KOPT-K1 (cell line): Measurements from ENCODE around the gene INSL3.

ENCODE experiments used
- H3K27ac ChIP-seq: fragments of 200-600 bp; sonication (generic); 2 replicates; pipeline ENCODE4 v1.5.1; 2016; ENCODE audit warnings: antibody characterized with exemption, mild to moderate bottlenecking, low read depth, low read length; ENCODE audit not compliant: poor library complexity, severe bottlenecking
- H3K36me3 ChIP-seq: fragments of 200-600 bp; sonication (generic); 2 replicates; pipeline ENCODE4 v1.5.1; 2017; ENCODE audit warnings: antibody characterized with exemption, mild to moderate bottlenecking, low read length, moderate library complexity; ENCODE audit not compliant: insufficient read depth
- H3K9me3 ChIP-seq: fragments of 200-600 bp; sonication (generic); 2 replicates; pipeline ENCODE4 v1.5.1; 2017; ENCODE audit warnings: antibody characterized with exemption, low read length, mild to moderate bottlenecking; ENCODE audit not compliant: insufficient read depth, poor library complexity, severe bottlenecking

INSL3 gene

DNA sequence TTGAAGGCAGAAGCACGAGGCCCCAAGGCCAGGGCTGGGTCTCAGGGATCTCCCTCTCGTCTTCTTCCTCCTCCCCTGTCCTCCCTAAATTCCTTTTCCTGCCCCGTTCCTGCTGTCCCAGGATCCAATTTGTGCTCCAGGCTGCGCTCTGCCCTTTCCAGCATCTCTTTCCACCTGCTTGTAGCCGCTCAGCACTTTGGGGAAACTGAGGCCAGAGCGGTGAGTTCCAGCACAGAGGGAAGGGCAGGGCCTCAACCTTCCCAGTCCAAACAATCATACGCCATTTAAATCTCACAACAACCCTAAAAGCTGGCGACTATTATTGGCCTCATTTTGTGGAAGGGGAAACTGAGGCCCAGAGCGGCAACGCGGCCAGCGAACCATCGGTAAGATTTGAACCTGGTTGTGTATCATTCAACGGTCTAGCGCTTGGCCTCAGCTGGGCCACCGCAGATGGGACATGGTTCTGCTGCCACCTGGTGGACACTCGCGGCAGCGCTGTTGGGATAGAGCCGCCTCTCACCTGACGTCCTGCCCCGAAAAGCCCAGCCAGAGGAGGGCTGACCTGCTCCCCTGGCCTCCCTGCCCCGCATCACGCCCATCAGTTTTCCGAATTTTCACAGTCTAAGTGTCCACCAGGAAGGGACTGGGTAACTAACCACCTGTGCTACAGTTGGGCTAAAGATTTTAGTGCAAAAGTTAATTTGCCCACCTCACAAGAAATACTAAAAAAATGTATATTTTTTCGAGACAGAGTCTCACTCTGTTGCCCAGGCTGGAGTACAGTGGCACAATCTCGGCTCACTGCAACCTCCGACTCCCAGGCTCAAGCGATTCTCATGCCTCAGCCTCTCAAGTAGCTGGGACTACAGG, 34.2 kb upstream of the INSL3 start:
- Histone ChIP-seq H3K27ac (no peak overlapping the region), H3K36me3 (peaks cover 5% of the 10 kb centered on the region), H3K9me3 (no peaks in the 10 kb centered on the region)

DNA sequence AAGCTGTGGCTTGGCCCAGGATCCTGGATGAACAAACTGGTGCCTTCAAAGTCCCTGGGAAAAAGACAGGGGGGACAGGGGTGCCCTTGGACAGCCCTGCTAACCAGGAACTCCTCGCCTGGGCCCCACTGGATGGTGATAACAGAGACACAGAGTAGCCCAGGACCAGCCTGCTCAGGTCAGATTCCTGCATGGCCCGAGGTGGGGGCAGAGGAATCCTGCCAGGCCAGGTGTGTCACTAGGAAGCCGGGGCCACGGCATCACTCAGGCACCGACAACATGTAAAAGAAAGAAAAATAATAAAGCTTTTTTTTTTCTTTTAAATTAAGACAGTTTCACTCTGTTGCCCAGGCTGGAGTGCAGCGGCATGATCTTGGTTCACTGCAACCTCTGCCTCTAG, 32.7 kb upstream of the INSL3 start:
- Histone ChIP-seq H3K36me3 (no peaks in the 10 kb centered on the region), H3K9me3 (no peaks in the 10 kb centered on the region), H3K27ac (no peak overlapping the region)

DNA sequence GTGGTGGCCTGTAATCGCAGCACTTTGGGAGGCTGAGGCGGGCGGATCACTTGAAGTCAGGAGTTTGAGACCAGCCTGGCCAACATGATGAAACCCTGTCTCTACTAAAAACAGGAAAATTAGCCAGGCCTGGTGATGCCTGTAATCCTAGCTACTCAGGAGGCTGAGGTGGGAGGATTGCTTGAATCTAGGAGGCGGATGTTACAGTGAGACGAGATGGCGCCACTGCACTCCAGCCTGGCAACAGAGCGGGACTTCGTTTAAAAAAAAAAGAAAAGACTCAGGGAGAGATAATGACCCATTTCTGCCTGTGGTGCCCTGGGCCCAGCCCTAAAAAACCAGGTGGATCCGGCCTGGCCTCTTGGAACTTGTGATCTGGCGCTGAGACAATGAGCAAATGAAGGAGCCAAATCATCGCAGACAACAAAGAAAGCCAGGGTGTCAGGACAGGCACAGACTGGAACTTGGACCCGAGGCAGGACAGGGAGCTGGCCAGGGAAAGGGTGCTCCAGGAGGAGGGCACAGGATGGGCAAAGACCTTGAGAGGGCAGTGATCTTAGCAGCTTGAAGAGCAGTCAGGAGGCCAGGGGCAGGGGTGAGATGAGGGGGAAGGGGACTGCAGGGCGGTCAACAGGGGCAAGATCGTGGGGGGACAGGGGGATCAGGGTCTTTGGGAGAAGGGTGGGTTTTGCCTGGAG, 27.4 kb upstream of the INSL3 start:
- Histone ChIP-seq H3K36me3 (peaks cover 1% of the 10 kb centered on the region; the same call in 1 of the 2 replicates), H3K27ac (peak overlapping the region; percentile 84), H3K9me3 (no peaks in the 10 kb centered on the region)

DNA sequence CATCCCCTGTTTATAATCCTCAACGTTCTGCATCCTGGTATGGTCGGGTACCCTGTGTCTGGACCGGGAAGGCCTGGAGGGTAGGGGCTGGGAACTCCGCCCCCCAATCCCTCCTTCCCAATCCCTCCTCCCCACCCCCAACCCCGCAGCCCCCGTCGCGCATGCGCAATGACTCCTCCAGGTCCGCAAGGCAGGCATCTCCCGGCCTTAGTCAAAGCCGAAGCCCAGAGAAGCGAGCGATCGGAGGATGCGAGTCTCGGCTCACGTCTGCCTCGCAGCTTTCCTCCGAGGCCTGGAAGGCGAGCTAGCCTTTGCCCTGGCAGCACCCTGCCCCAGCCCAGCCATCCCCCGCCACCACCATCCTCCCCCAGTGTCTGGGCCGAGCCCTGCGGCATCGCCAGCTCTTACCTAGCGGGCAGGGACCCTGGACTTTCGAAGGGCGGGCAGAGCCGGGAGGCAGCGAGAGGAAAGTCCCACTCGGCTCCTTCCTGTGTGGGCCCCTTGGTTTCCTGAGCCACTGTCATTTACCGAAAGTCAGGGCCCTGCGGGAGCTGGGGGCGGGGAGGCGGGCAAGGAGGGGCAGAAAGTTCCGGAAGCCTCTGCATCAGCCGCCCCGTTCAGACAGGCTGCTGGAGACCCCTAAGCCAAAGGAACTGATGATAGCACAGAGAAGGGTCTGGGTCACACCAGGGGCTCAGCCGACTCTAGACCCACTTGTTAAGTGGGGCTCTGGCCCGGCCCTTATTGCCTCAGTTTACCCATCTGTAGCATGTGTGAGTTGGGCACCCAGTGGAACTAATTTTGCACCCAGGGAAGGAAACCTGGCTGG, 26.4 kb upstream of the INSL3 start, which contains the start of gene JAK3:
TSS of gene JAK3 (minus strand) at position 445 of the 829 bp plus-strand sequence. CDS start 3,565 bp downstream, outside the sequence.
- peaks cover 10% of the 10 kb centered on the region; the same call in 1 of the 2 replicates for H3K36me3 ChIP-seq
- no peaks in the 10 kb centered on the region for H3K9me3 ChIP-seq
- H3K27ac ChIP-seq = peak within 1 kb of the TSS; percentile 84

DNA sequence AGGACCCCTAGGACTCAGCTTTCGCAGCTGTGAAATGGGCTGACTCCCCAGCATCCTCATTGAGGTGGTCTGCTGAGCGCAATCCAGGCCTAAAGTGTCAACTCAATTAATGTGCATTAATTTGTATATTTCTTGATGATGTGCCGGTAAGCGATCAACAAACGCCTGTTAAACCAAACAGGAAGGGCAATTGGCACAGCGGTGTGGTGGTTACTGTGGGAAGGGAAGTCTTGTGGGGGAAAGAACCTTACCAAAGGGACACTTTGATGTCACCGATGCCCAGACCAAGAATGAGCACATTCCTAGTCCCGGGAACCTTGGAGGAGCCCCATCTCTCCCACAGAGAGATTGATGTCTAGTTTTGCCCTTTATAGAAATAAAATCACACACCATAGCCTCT, 24.8 kb upstream of the INSL3 start:
- H3K27ac ChIP-seq = no peak overlapping the region
- H3K36me3 ChIP-seq = peaks cover 24% of the 10 kb centered on the region; the same call in 1 of the 2 replicates
- H3K9me3 ChIP-seq = no peaks in the 10 kb centered on the region

DNA sequence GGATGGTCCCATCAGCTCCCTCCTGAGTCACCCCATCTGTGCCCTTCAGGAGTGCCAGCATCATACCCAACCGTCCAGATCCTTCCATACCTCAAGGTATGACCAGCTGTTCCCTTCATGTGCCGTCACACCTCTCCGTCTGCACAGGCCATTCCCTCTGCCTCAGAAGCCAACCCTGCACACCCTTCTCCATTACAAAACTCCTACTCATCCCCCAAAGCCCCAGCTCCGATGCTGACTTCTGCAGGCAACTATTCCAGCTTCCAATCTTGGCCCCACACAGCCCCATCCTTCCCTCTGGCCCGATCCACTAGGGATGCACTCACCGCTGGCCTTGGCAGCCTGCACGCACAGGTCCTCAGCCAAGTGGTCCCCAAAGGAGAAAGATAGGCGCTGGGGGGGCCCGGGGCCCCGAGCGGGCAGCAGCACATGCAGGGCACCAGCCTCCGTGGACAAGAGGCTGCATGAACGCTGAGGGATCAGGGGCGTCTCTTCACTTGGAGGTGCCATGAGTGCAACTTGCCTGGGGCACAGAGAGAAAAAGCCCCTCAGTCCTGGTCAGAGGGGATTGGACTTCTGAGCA, 22.7 kb upstream of the INSL3 start:
- H3K9me3 ChIP-seq = no peaks in the 10 kb centered on the region
- no peak overlapping the region for H3K27ac ChIP-seq
- peaks cover 42% of the 10 kb centered on the region; the same call in 1 of the 2 replicates for H3K36me3 ChIP-seq

DNA sequence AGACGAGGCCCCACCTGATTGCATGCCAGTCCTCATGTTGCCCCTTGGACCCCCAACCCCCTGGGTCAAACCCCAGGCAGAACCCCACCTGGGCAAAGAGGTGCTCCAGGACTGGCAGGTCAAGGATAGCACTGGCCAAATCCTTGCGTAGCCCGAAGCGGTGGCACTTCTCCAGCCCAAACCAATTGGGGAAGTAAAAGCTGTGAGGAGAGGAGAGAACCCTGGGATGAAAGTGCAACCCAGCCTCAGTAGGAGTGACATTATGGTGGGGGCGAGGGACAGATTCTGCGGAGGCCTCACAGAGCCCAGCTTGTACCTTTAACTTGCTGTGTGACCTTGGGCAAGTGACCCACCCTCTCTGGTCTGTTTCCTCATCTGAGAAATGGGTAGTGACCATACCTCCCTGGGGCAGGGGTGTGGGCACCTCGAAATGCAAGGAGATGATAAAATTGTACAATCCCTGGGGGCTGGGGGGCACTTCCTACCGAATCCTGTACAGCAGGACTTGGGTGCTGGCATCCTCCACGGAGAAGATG, 22.0 kb upstream of the INSL3 start:
- no peak overlapping the region for H3K27ac ChIP-seq

DNA sequence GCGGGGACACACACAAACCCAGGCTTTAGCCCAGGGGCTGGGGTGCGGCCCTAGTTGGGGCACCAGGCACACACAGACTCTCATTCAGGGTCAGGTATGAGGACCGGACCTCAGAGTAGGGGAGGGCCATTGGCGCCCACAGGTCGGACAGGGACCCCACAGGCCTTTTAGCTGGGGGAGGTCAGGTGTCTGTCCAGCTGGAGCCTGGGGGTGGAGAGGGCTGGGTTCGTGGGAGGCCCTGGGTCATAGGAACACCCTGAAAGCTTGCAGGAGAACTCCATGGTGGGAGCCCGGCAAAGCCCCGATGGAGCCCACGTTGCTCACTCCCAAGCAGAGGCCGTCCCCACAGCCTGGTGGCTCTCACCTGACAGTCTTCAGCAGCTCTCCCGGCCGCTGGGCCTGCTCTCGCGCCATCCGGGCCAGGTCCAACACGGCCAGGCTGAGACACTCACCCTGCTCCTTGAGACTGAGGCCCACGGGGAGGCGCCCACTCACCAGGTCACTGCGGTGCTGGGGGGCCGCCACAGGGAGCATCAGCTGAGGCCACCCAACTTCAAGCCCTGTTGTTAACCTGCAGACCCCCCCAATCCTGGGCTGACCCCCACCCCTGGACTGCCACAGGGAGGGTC, 21.5 kb upstream of the INSL3 start:
- H3K36me3 ChIP-seq = peaks cover 52% of the 10 kb centered on the region; the same call in 1 of the 2 replicates
- no peak overlapping the region for H3K27ac ChIP-seq
- H3K9me3 ChIP-seq = no peaks in the 10 kb centered on the region

More for the DNA sequence above, 22.0 kb upstream of the INSL3 start:
- Histone ChIP-seq H3K36me3 (peaks cover 46% of the 10 kb centered on the region; the same call in 1 of the 2 replicates), H3K9me3 (no peaks in the 10 kb centered on the region)

DNA sequence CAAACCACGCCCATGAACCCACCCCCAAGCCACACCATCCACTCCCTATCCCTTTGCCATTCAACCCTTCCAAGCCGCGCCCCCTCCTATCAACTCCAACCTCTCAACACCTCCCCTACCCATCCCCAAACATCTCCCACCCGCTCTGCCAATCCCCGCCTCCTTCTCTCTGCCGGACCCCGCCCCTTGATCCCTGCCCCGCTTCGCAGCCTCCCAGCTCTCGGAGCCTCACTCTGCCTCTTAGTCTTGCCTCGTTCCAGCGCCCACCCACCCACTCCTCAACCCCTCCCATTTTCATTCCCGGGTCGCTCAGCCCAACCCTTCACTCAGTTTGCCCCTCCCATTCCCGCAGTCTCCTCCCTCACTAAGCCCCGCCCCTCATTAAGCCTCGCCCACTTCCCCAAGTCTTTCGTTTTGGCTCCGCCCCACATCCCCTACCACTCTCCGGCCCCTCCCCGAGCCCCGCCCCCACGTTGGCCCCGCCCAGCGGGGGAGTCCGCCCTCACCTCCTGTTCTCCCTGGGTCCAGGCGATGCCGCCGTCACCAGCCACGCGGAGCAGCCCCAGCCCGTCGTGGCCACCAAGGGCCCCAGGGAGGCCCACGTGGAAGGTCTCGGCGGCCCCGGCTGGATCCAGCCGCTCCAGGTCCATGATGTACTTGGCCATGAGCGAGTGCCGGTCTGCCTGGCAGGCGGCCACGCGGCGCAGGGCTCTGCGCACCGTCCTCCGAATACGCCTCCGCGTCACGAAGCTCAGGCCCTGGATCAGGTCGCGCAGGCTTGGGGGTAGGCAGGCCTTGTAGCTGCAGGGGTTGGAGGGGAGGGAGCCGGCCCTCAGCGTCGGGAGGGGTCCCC, 20.7 kb upstream of the INSL3 start:
- H3K27ac ChIP-seq = no peak overlapping the region

DNA sequence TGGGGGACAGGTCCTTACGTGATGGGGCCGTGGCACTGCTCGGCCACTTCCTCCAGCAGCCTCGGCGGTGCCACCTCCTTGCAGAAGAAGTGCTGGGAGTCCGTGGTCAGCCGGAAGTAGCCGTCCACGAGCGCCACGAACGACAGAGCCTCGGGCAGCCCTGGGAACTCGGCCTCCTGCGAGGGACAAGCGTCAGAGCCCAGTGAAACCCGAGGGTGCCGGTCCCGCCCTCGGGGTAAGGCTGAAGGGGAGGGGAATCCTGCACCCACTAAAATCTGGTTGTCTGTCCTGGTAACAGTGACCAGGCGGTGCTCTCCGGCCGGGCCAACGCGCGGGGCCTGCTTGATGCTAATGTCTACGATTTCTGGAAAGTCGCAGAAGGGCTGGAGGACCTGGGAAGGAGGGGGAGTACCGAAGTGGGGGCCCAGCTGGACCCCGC, 20.1 kb upstream of the INSL3 start:
- no peaks in the 10 kb centered on the region for H3K9me3 ChIP-seq
- H3K27ac ChIP-seq = no peak overlapping the region
- peaks cover 54% of the 10 kb centered on the region; the same call in 1 of the 2 replicates for H3K36me3 ChIP-seq

More for the DNA sequence above, 20.7 kb upstream of the INSL3 start:
- no peaks in the 10 kb centered on the region for H3K9me3 ChIP-seq
- H3K36me3 ChIP-seq = peaks cover 54% of the 10 kb centered on the region; the same call in 1 of the 2 replicates

DNA sequence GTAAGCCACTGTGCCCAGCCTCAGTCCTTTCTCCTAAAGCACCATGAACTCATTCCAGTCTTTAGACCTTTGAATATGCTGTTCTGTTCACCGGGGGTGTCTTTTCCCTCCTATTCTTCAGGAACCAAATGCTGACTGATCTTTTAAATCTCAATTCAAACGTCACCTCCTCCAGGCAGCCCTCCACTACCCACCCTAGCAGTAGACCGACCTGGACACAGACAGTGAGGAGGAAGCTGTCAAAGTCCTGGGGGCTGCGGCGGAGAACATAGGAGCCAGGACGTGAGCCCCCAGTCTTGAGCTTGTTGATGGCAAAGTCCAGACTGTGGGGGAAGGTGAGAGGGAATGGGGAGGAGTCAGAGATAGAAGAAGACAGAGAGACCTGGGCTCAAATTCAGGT, 18.7 kb upstream of the INSL3 start:
- no peak overlapping the region for H3K27ac ChIP-seq
- H3K36me3 ChIP-seq = peaks cover 54% of the 10 kb centered on the region; the same call in 1 of the 2 replicates
- H3K9me3 ChIP-seq = no peaks in the 10 kb centered on the region

DNA sequence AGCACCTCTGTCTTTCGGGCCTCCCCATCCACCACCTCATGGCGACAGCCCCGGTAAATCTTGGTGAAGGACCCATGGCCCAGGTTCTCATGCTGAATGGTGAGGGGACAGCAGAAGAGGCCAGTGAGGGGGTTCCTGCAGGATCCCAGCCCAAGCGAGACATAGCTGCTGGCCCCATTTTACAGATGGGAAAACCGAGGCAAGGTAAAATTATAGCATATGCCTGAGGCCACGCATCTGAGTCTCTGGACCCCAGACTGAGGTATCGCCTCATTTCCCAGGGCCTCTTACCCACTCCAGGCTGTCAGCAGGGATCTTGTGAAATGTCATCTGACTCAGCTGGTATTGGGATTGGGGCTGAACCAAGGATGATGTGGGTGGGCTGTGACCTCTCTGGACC, 16.7 kb upstream of the INSL3 start:
- Histone ChIP-seq H3K27ac (no peak overlapping the region), H3K36me3 (peaks cover 47% of the 10 kb centered on the region; the same call in 1 of the 2 replicates), H3K9me3 (no peaks in the 10 kb centered on the region)

DNA sequence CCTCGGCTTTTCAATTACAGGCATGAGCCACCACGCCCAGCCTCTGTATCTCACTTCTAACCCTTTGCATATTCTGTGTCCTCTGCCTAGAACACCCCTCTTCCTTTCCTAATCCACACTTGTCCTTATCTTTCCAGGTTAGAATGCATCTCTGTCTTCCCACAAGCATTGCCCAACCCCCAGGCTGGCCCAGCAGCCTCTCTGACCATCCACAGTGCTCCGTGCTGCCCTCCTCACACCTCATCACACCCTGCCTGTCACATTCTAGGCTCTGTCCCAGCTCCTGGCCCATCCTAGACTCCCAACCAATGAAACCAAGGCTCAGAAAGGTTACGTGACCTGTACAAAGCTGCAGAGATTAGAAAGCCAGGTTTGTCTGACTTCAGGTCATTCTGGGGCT, 15.2 kb upstream of the INSL3 start:
- peaks cover 51% of the 10 kb centered on the region; the same call in 1 of the 2 replicates for H3K36me3 ChIP-seq
- H3K9me3 ChIP-seq = no peaks in the 10 kb centered on the region
- no peak overlapping the region for H3K27ac ChIP-seq
